HUDEP-2 (cell line): ENCODE measurements around the gene WDR26.

ENCODE experiments used
- DNase-seq, 76 experiments: peaks; one replicate each; lab custom pipeline; 2025; ENCODE audit not compliant: unreplicated experiment in 76 of 76; lab: John Stamatoyannopoulos, UW

The WDR26 gene

GRCh38 chr1:224402472-224403036 is 32.0 kb downstream of the WDR26 start:
- no peak for DNase-seq

- no peak for DNase-seq
Observed at GRCh38 chr1:224399887-224400286, 34.7 kb downstream of the WDR26 start.

- no peak for DNase-seq
Observed at GRCh38 chr1:224393294-224393693, 41.3 kb downstream of the WDR26 start.

GRCh38 chr1:224392411-224393249 is 42.0 kb downstream of the WDR26 start:
- peak in 48 of 76 experiments; percentile 3 to 82 (median 54) for DNase-seq

- no peak for DNase-seq
Observed at GRCh38 chr1:224390517-224390916, 44.1 kb downstream of the WDR26 start.

- DNase-seq = no peak
Observed at GRCh38 chr1:224387943-224388342, 46.7 kb downstream of the WDR26 start.

GRCh38 chr1:224387302-224387912 is 47.2 kb downstream of the WDR26 start:
- no peak for DNase-seq

- no peak for DNase-seq
Observed at GRCh38 chr1:224383218-224383617, 51.4 kb downstream of the WDR26 start.

GRCh38 chr1:224381880-224382548 is 52.6 kb downstream of the WDR26 start:
- no peak for DNase-seq

- no peak for DNase-seq
Observed at GRCh38 chr1:224380003-224380402, 54.6 kb downstream of the WDR26 start.

- DNase-seq = no peak
Observed at GRCh38 chr1:224378855-224379631, 55.6 kb downstream of the WDR26 start.

GRCh38 chr1:224377676-224378006 is 57.0 kb downstream of the WDR26 start:
- DNase-seq = no peak

GRCh38 chr1:224375059-224375458 is 59.5 kb downstream of the WDR26 start:
- DNase-seq = no peak

GRCh38 chr1:224373008-224373590 is 61.5 kb downstream of the WDR26 start:
- no peak for DNase-seq

- DNase-seq = no peak
Observed at GRCh38 chr1:224368409-224368808, 66.2 kb downstream of the WDR26 start.

GRCh38 chr1:224359207-224359606 is 75.4 kb downstream of the WDR26 start:
- DNase-seq = no peak

- no peak for DNase-seq
Observed at GRCh38 chr1:224358237-224358636, 76.4 kb downstream of the WDR26 start.

GRCh38 chr1:224357626-224358124 is 76.9 kb downstream of the WDR26 start:
- no peak for DNase-seq

GRCh38 chr1:224356685-224357625 is 77.6 kb downstream of the WDR26 start, which contains the start of gene CNIH4:
Gene CNIH4, plus strand, starts transcription at chr1:224356879. Its CDS starts 46 bp downstream, at chr1:224356925.
- DNase-seq = peak in 75 of 76 experiments; percentile 33 to 94 (median 80)
